A549 (cell line): ENCODE data around the gene LRRC9. TPM values are rescaled to one million over a fixed set of nuclear protein-coding genes. Genes with fewer than 3 reads are reported as not detected.

Experiments
- ATAC-seq, 2 experiments: fragments of 200-7000 bp in 1 of 2; fragments of >200 bp in 1 of 2; cut with Nextera tagmentation in 1 of 2; cut with Tn5 transposase in 1 of 2; 3 replicates each; pipeline versions ENCODE4 v1.8.0 to v1.9.1; 2018 to 2020; ENCODE audit warnings: mild to moderate bottlenecking in 1 of 2, moderate library complexity in 1 of 2
- CTCF ChIA-PET: fragments of 300-600 bp; sonication (Branson Sonifier 250); formaldehyde crosslinking; extraction: SDS; loops from one replicate; lab custom pipeline; 2021; ENCODE audit warnings: antibody characterized with exemption, inconsistent platforms; lab: Yijun Ruan, JAX
- POLR2A ChIA-PET: fragments of 350-600 bp; formaldehyde crosslinking; extraction: SDS; loops from one replicate; lab custom pipeline; 2021; ENCODE audit warnings: antibody characterized with exemption, inconsistent platforms; lab: Yijun Ruan, JAX
- DNase-seq, 2 experiments: peaks; one replicate each; pipeline versions ENCODE4 v3.0.0 to v3.0.0-alpha.2; 2011 to 2016; ENCODE audit warnings: low read depth in 1 of 2, low spot score in 1 of 2
- FAIRE-seq: peaks from 2 replicates; lab custom pipeline; 2011; peaks lifted over from hg19 to GRCh38; lab: Jason Lieb, UNC
- H3K27ac ChIP-seq, 2 experiments: fragments of >200 bp; sonication (Bioruptor Twin); formaldehyde crosslinking; 3 replicates each; pipeline ENCODE4 v1.5.1; 2016 to 2017
- H3K4me1 ChIP-seq: fragments of >200 bp; sonication (Bioruptor Twin); formaldehyde crosslinking; 3 replicates; pipeline ENCODE4 v1.6.1; 2016
- H3K4me2 ChIP-seq: fragments of >200 bp; sonication (Bioruptor Twin); formaldehyde crosslinking; 3 replicates; pipeline ENCODE4 v1.6.1; 2016
- H3K4me3 ChIP-seq: fragments of >200 bp; sonication (Bioruptor Twin); formaldehyde crosslinking; 3 replicates; pipeline ENCODE4 v1.5.1; 2016
- H3K9me3 ChIP-seq: fragments of >200 bp; sonication (Bioruptor Twin); formaldehyde crosslinking; 3 replicates; pipeline ENCODE4 v1.6.1; 2016
- BCL3 ChIP-seq: fragments of >200 bp; sonication (Bioruptor Twin); formaldehyde crosslinking; IDR thresholded peaks from 3 replicates; pipeline ENCODE4 v1.6.1; 2016
- EHMT2 ChIP-seq: fragments of 200-600 bp; sonication (generic); IDR thresholded peaks from 2 replicates; pipeline ENCODE4 v1.6.1; 2016; ENCODE audit warnings: antibody characterized with exemption, low read depth, mild to moderate bottlenecking, moderate library complexity
- FOSL2 ChIP-seq, 2 experiments: fragments of 450-650 bp in 1 of 2; fragments of >200 bp in 1 of 2; sonication (Bioruptor Twin) in 1 of 2; formaldehyde crosslinking; IDR thresholded peaks; 2 replicates each; pipeline versions ENCODE4 v1.5.0 to v1.6.1; 2016 to 2020; ENCODE audit warnings: mild to moderate bottlenecking in 1 of 2, moderate library complexity in 1 of 2
- HEYL ChIP-seq: fragments of 250-450 bp; sonication (Bioruptor Pico); IDR thresholded peaks from 2 replicates; pipeline ENCODE4 v1.8.0; 2021; ENCODE audit warnings: mild to moderate bottlenecking, moderate library complexity
- HOXB13 ChIP-seq: fragments of 250-450 bp; sonication (Bioruptor Pico); IDR thresholded peaks from 2 replicates; pipeline ENCODE4 v1.5.0; 2020; ENCODE audit warnings: low read depth, mild to moderate bottlenecking, moderate library complexity
- JUN ChIP-seq, 2 experiments: fragments of >200 bp; sonication (Bioruptor Twin); formaldehyde crosslinking; IDR thresholded peaks; 2 replicates in 1 of 2; 3 replicates in 1 of 2; pipeline ENCODE4 v1.6.1; 2016 to 2017
- MAZ ChIP-seq: fragments of 150-350 bp; IDR thresholded peaks from 2 replicates; pipeline ENCODE4 v1.6.1; 2014; ENCODE audit warnings: antibody characterized with exemption, low read depth, low read length, borderline replicate concordance
- MYC ChIP-seq: IDR thresholded peaks from 2 replicates; pipeline ENCODE4 v1.6.1; 2012; ENCODE audit warnings: mild to moderate bottlenecking, inconsistent platforms, low read length, improper control_type of control experiment, borderline replicate concordance
- RCOR1 ChIP-seq: fragments of 150-350 bp; IDR thresholded peaks from 2 replicates; pipeline ENCODE4 v1.6.1; 2014; ENCODE audit warnings: antibody characterized with exemption, low read length, low read depth
- RFX5 ChIP-seq: fragments of 450-650 bp; IDR thresholded peaks from 2 replicates; pipeline ENCODE4 v1.7.1; 2014; ENCODE audit warnings: antibody characterized with exemption, mild to moderate bottlenecking, moderate library complexity
- RNF2 ChIP-seq: fragments of 200-600 bp; sonication (generic); IDR thresholded peaks from 2 replicates; pipeline ENCODE4 v1.6.1; 2016; ENCODE audit warnings: low read depth, mild to moderate bottlenecking, antibody characterized with exemption, moderate library complexity, borderline replicate concordance
- SREBF2 ChIP-seq: fragments of 450-650 bp; IDR thresholded peaks from 2 replicates; pipeline ENCODE4 v1.6.1; 2014; ENCODE audit warnings: mild to moderate bottlenecking, moderate library complexity
- ZFP36 ChIP-seq: fragments of 450-650 bp; IDR thresholded peaks from 2 replicates; pipeline ENCODE4 v1.6.1; 2014; ENCODE audit warnings: borderline replicate concordance; ENCODE audit not compliant: partially characterized antibody
- ZSCAN20 ChIP-seq: fragments of 250-450 bp; sonication (Bioruptor Pico); IDR thresholded peaks from 2 replicates; pipeline ENCODE4 v1.8.0; 2022; ENCODE audit warnings: mild to moderate bottlenecking, moderate library complexity
- WGBS: methylation state at CpG from one replicate; pipeline ENCODE4 v1.1.6; 2017; ENCODE audit errors: missing lambda C conversion rate; 5-methylcytosine and 5-hydroxymethylcytosine counted together
- polyA minus RNA-seq: library from RNA; depleted of rRNA, polyadenylated mRNA; stranded (reverse); fragments of >200 nt; gene quantifications from 2 replicates; pipeline ENCODE4 v1.2.3, GENCODE V29; 2011; rRNA and poly(A)+ RNA removed
- polyA plus RNA-seq, 4 experiments: library from polyadenylated mRNA; depleted of rRNA in 3 of 4; stranded (reverse); fragments of >200 nt; fragmentation: RNase III in 1 of 4; extraction: RNeasy Plus Mini Kit Qiagen cat#74134 plus additional on column Dnase treatment in 1 of 4; gene quantifications; 2 replicates in 3 of 4; 3 replicates in 1 of 4; pipeline ENCODE4 v1.2.3, GENCODE V29; 2011 to 2017

Gene LRRC9
- polyA plus RNA-seq (2011; rRNA removed), result not detected in 2 replicates
- not detected in 2 replicates for polyA plus RNA-seq (2012; cell fraction: cytosol; rRNA removed)
- polyA plus RNA-seq (2012; cell fraction: nucleus; rRNA removed), result not detected in 2 replicates
- not detected in 3 replicates for polyA plus RNA-seq (2017; fragmentation: RNase III; extraction: RNeasy Plus Mini Kit Qiagen cat#74134 plus additional on column Dnase treatment)
- polyA minus RNA-seq, result not detected in 2 replicates

DNA sequence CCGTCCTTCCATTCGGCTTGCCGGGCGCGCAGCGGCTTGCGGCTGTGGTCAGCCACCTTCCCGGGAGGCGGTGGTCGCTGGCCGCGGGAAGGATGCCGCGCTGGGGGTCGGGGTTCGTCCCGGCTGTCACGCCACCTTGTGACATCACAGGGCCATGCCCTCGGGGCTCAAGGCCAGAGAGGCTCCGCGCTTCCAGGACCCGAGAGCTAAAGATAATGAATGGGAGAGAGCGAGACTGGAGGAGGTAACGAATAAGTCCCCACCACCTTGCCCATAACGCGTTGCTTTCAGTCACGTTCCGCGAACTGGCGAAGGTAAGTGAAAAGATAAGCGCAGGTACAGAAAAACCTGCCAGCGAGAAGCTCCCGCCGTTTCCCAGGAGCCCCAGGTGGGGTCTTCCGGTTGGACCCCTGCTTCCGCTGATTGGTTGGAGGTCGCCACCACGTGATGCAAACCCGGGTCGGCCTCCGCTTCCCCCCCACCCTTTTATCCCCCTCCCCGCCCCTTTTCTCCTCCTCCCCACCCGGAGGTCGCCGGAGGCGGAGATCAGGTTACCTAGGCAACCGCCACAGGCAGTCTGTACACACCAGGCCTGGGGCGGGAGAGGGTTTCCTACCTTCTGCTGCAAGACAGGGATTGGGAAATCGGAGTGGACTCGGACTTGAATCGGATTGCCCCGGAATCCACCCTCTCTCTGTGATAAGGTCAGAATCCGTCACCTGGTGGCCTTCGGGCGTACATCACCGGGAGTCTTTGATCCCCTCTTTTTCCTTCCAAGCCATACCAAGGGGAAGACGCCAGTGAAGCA, at the start of gene LRRC9:
Gene LRRC9 (plus strand): TSS at position 575 of the 808 bp plus-strand sequence.
- peak within 1 kb of the TSS; percentile 33 for H3K4me3 ChIP-seq
- FAIRE-seq (no peak), ATAC-seq (peak in 1 of 2 experiments; percentile 64; a peak in 3 of 6 replicates), DNase-seq (no peak)
- peak within 1 kb of the TSS; percentile 83 for H3K4me2 ChIP-seq
- H3K4me1 ChIP-seq, result peaks cover 4% of the 10 kb centered on the region; the same call in 1 of the 3 replicates
- 30% methylated on average over 35 of the region's 57 CpGs for WGBS
- no peak for TF ChIP-seq MYC
- no peak for TF ChIP-seq JUN (IDR thresholded peaks at IDR 0.05)
- no peak for TF ChIP-seq HEYL (CRISPR knock-in tag)
- no peak for TF ChIP-seq ZSCAN20 (CRISPR knock-in tag)
- no peak for TF ChIP-seq SREBF2
- TF ChIP-seq HOXB13 (CRISPR knock-in tag), result no peak
- H3K9me3 ChIP-seq, result no peaks in the 10 kb centered on the region
- POLR2A ChIA-PET, result no interaction called here
- H3K27ac ChIP-seq, result no peak within 1 kb of the TSS
- CTCF ChIA-PET, result no interaction called here

DNA sequence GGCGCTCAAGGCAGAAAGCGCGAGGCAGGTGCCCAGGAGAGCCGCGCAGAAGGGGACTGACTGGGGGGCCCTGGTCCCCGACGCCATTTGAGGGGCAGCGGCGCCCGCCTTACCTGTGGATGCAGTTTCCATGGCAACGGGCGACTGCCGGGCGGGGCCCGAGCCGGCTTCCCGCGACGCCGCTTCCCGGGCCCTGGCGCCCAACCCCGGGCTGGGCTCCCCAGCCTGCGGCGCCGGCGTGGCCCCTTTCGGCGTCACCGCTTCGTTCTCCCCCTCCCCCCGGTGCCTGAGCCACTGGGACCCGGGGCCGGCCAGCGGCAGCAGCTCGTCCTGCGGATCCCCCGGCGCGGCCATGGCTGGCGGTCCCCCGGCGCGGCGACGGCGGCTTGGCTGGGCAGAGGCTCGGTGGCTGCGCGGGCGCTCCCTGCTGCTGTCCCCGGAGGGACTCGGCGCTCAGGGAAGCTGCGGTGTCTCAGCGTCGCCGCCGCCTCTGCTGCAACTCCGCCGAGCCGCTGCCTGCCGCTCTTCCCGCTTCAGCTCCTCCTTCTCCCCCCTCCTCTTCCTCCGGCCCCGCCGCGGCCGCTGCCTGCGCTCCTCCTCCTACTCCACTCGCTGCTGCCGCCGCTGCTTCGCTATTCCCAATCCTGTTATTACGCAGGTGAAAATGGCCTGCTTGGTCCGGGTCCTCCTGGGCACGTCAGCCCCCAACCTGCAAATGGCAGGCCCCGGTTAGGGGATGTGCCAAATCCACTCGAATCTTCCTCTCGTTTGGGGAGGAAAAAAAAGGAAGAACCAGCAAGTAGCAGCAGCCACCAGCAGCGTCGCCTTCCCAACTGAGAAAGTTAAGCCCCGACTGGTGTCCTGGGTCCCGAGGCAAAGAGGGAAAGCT, 49.4 kb upstream of the LRRC9 start, which contains the start of gene RTN1:
Gene RTN1 (minus strand): TSS at position 500 of the 889 bp plus-strand sequence. CDS start 146 bp downstream, at position 354.
- Histone ChIP-seq H3K4me2 (peak within 1 kb of the TSS; percentile 87), H3K4me1 (peaks cover 9% of the 10 kb centered on the region; the same call in 2 of the 3 replicates), H3K9me3 (no peaks in the 10 kb centered on the region), H3K4me3 (peak within 1 kb of the TSS; percentile 51)
- peak in 1 of 2 experiments; percentile 30 for DNase-seq
- peak; percentile 88 to 93 for ATAC-seq
- ChIA-PET POLR2A (interaction anchor here (0.7 kb wide), 1 partner anchor 13 kb away, joined by 3 read pairs; no protein-coding TSS in a partner anchor), CTCF (no interaction called here)
- TF ChIP-seq MAZ, result no peak
- peak; percentile 44; the same call in 1 of the 2 replicates for TF ChIP-seq RNF2
- TF ChIP-seq, all 56 proteins: peak for 1
- H3K27ac ChIP-seq, result peak within 1 kb of the TSS in 1 of 2 experiments; percentile 66; a peak in 2 of 6 replicates
- 4% methylated on average over 26 of the region's 84 CpGs for WGBS
- FAIRE-seq, result no peak

DNA sequence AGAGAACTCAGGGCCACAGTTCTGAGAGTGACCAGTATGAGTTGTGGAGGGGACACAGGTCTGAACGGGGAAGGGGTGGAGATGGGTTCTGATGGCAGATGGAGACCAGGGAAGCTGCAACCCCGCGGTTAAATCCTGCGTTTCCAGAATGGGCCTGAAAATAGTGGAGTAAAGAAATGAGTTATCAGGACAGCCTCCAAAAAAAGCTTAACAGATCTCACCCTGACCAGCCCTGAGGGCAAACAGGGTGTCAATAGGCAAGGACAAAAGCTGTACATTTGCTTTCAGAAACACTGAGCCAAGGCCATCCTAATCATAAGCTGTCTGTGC, 48.8 kb upstream of the LRRC9 start:
- POLR2A ChIA-PET, result interaction anchor here (0.7 kb wide), 1 partner anchor 12 kb away, joined by 3 read pairs; no protein-coding TSS in a partner anchor

More for the DNA sequence above, 48.8 kb upstream of the LRRC9 start:
- ATAC-seq (peak in 1 of 2 experiments; percentile 23; a peak in 4 of 6 replicates), DNase-seq (no peak), FAIRE-seq (no peak)
- CTCF ChIA-PET, result no interaction called here
- H3K4me3 ChIP-seq, result peak overlapping the region; percentile 51
- no peak overlapping the region for H3K27ac ChIP-seq
- TF ChIP-seq FOSL2 (IDR thresholded peaks at IDR 0.05) (no peak), FOSL2 (CRISPR knock-in tag; IDR thresholded peaks at IDR 0.05) (no peak), EHMT2 (no peak), BCL3 (no peak), RFX5 (no peak), ZFP36 (no peak), RCOR1 (no peak)
- H3K4me2 ChIP-seq, result peak overlapping the region; percentile 87
- WGBS, result 16% methylated on average over 4 of the region's 4 CpGs
- no peaks in the 10 kb centered on the region for H3K9me3 ChIP-seq
- H3K4me1 ChIP-seq, result peaks cover 9% of the 10 kb centered on the region; the same call in 2 of the 3 replicates
